Glomerular visceral epithelial cell (primary cell): ENCODE data around the gene CAND1.

Experiments used
- DNase-seq: peaks from one replicate; pipeline ENCODE4 v3.0.0-alpha.2; 2016; ENCODE audit errors: extremely low spot score

The CAND1 gene

GRCh38 chr12:67344979-67345710 lies 76.0 kb downstream of the CAND1 start:
- no peak for DNase-seq

GRCh38 chr12:67348683-67349082 lies 79.5 kb downstream of the CAND1 start:
- no peak for DNase-seq

- no peak for DNase-seq
These were observed 83.5 kb downstream of the CAND1 start for GRCh38 chr12:67352682-67353081.

GRCh38 chr12:67354322-67354721 lies 85.2 kb downstream of the CAND1 start:
- no peak for DNase-seq

GRCh38 chr12:67354966-67355365 lies 85.8 kb downstream of the CAND1 start:
- DNase-seq: no peak

GRCh38 chr12:67355428-67356379 lies 86.5 kb downstream of the CAND1 start:
- DNase-seq: peak; percentile 55

- no peak for DNase-seq
These were observed 87.2 kb downstream of the CAND1 start for GRCh38 chr12:67356380-67356774.

GRCh38 chr12:67357376-67358125 lies 88.4 kb downstream of the CAND1 start:
- DNase-seq: no peak

GRCh38 chr12:67358781-67359338 lies 89.7 kb downstream of the CAND1 start:
- DNase-seq: peak; percentile 83

- DNase-seq: no peak
These were observed 93.4 kb downstream of the CAND1 start for GRCh38 chr12:67362526-67362925.

- DNase-seq: peak; percentile 36
These were observed 95.1 kb downstream of the CAND1 start for GRCh38 chr12:67364228-67364627.

- no peak for DNase-seq
These were observed 96.0 kb downstream of the CAND1 start for GRCh38 chr12:67365131-67365530.

GRCh38 chr12:67367843-67368242 lies 98.7 kb downstream of the CAND1 start:
- DNase-seq: peak; percentile 57
